Measurements from ENCODE around the gene PARP16.
A peak's percentile ranks its signal among the peaks of the same experiment; 100 is the strongest.
"Not testable (repeated sequence)": the region's sequence is repeated elsewhere in the genome, so short reads cannot be mapped to it uniquely, and the experiment has no call there.

The PARP16 gene

DNA sequence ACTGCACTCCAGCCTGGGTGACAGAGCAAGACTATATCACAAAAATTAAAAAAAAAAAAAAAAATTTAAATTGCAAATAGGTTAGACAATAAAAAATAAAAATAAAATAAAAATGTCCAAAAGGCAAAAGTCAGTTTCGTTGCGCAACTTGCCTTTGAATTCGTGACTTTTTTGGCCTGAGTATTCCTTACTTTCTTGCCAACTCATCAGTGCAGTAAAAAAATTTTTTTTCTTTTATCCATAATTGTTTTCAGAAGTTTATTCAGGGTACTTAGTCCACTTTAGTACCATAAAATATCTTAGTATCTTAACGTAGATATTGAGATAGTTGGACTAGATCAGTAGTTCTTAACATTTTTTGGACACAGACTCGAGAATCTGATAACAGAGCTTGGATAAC, 53.0 kb downstream of the PARP16 start:
- no peak for DNase-seq (ENCODE audit: low read depth)

DNA sequence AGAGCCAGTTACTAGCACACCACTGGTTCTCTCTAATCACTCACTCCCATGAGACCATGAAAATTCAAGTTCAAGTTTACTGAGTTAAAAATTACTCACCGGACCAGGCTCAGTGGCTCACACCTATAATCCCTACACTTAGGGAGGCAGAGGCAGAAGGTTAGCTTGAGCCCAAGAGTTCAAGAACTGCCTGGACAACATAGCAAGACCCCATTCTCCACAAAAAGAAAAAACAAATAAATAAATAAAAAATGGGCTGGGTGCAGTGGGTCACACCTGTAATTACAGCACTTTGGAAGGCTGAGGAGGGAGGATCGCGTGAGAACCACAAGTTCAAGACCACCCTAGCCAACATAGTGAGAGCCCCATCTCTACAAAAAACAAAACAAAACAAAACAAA, 54.2 kb downstream of the PARP16 start:
- no peak for DNase-seq (ENCODE audit: low read depth)

DNA sequence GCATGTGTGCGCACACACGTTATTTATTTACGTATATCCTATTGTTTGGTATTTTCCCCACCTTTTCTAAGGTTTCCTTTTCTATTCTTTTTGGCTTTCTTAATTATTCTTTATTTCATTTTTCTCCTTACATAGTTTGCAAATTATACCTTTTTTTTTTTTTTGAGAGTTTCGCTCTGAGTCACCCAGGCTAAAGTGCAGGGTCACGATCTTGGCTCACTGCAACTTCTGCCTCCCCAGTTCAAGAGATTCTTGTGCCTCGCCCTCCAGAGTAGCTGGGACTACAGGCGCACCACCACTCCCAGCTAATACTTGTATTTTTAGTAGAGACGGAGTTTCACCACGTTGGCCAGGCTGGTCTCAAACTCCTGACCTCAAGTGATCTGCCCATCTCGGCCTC, 55.4 kb downstream of the PARP16 start:
- DNase-seq (ENCODE audit: low read depth) = no peak

DNA sequence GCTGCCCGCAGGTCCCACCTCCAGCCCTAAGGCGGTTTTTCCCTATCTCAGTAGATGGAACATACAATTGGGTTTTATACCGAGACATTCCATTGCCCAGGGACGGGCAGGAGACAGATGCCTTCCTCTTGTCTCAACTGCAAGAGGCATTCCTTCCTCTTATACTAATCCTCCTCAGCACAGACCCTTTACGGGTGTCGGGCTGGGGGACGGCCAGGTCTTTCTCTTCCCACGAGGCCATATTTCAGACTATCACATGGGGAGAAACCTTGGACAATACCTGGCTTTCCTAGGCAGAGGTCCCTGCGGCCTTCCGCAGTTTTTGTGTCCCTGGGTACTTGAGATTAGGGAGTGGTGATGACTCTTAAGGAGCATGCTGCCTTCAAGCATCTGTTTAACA, 59.8 kb downstream of the PARP16 start:
- not testable (repeated sequence) for DNase-seq (ENCODE audit: low read depth)

DNA sequence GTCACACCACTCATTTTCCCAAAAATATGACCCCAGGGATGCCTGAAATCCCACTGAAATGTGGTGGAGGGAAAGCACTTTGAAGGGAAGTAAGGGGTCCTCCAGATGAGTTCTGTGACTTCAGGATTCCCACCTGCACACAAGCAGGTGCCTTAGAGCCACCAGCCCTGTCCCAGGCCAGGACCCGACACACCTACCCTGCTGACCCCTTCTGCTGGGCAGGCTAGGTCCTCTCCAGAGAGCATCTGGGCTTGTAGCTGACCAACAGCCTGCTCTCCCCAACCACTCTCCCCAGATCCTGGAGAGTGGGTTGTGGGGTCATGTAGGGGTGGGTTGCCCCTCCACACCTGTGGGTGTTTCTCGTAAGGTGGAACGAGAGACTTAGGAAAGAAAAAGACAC, 60.5 kb downstream of the PARP16 start:
- no peak for DNase-seq (ENCODE audit: low read depth)

DNA sequence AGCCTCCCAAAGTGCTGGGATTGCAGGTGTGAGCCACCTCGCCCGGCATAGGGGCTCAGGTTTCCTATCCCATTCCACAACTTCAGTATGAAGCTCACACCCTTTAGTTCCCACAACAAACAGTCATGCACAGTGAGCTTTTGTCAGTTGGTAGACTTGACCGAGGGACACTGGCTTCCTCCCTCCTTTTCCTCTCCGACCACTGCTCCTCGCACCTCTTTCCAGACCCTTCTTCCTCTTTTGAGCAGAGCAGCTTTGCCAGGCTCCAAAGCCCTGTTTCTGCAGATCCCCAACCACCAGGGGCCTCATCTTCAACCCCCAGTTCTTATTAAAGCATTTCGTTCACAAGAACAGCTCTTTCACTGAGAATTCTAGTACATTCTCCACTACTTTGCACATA, 62.7 kb downstream of the PARP16 start:
- no peak for DNase-seq (ENCODE audit: low read depth)

DNA sequence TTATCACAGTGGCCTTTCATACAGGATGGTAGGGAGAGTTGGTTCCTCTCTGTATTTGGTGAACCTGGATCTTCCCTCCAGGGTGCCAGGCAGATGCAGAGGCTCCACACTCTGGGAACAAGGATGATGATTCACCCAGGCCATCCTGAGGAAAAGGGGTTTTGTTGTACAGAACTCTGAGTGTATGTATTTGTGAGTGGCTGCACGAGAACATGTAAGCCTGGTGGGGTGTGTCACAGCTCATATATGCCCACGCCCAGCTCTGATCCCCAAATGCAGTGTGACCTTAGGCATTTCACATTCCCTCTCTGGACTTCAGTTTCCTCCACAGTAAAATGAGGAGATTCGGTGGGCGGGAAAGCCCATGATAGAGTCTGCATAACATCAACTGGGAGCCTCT, 63.8 kb downstream of the PARP16 start:
- DNase-seq (ENCODE audit: low read depth) = no peak

DNA sequence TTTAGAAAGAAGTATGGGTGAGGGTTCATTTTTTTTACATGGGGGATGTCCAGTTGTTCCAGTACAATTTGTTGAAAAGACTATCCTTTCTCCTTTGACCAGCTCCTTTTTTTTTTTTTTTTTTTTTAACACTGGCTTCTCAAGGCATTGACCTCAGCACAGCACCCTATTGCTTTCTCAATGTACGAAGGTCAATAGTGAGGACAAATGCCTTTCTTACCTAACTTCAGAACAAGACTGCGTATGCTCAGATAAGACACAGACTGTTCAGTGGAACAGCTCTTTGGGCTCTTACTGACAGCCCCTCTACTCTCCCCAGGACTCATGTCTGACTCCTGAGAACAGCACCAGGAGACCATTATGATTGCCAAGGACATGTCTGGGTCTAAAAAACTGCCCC, 65.0 kb downstream of the PARP16 start:
- DNase-seq (ENCODE audit: low read depth) = no peak

DNA sequence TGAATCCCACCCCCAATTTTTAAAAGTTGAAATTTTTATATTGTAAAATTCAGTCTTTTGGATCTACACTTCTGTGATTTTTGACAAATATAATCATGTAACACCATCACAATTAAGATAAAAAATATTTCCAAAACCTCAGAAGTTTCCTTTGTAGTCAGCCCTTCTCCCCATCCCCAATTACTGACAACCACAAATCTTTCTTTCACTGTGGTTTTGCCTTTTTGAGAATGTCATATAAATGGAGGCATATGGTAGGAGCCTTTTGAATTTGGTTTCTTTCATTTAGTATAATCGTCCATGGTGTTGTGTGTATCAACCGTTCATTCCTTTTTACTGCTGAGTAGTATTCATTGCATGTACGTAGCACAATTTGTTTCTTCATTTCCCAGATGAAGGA, 67.5 kb downstream of the PARP16 start:
- no peak for DNase-seq (ENCODE audit: low read depth)

DNA sequence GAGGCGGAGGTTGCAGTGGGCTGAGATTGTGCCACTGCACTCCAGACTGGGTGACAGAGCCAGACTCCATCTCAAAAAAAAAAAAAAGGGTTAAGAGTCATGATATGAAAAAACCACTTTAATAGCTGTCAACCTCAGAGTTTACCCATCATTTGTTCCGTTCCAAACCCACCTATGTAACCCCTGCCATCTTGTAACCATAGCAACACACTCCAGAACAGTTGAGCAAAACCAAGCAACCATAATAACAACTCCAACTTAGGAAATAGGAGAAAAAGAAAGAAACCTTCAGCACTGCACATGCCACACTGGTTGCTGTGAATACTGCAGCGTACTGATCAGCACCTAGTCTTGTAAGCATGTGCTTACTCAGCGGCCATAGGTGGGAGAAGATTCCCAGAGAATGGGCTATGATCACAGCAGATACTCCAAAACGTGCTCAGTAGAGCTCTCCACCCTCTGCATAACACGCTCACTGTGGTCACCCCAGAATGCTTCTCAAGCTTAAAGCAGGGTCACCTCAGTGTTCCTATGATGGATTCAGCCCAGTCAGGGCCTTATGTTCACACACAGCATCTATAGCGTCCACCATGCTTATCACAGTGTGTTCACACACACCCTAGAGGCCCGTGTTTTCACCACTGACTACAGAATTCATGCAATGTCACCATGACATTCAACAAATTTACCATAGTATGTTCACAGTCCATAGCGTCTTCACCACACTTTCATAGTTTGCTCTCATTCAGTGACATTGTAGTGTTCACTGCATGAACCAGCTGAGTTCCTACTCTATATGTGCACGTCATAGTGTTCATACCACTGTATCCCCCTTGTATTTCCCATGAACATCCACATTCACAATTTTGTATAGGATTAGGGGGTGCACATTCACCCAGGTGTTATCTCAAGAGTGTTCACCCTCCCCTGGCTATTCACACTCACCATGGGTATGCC, 68.9 kb downstream of the PARP16 start:
- no peak for DNase-seq (ENCODE audit: low read depth)

DNA sequence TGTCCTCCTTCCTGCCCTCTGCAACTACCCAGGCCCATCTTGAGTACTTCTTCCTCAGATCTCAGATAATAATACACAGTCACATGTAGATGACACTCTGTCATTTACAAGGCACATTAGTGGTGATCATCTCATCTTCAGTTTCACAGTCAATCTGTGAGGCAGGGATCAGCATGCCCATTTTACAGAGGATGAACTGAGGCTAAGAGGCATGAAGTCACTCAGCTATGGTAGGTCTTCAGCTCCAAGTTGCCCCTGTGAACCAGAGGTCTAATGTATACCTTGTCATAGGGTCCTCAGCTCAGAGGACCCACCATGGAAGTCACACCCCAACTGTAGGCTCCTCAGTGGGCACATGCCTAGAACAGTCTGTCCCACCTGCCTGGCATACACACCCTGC, 71.2 kb downstream of the PARP16 start:
- no peak for DNase-seq (ENCODE audit: low read depth)

DNA sequence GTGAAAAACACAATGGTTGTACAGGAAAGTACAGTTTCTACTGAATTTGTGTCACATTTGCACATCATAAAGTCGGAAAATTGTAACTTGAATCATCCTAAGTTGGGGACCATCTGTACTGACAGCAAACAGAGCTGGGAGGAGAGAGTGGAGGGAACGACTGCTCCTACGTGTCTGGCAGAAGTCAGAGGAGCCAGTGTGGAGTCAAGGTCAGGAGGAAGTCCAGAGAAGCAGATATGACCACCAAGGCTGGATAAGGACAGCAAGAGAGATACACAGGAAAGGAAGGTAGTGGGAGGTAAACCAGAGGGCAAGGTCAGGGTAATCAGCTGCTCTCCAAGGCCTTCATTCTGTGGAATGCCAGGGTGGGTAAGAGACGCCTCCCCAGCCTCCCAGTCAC, 72.7 kb downstream of the PARP16 start:
- no peak for DNase-seq (ENCODE audit: low read depth)

DNA sequence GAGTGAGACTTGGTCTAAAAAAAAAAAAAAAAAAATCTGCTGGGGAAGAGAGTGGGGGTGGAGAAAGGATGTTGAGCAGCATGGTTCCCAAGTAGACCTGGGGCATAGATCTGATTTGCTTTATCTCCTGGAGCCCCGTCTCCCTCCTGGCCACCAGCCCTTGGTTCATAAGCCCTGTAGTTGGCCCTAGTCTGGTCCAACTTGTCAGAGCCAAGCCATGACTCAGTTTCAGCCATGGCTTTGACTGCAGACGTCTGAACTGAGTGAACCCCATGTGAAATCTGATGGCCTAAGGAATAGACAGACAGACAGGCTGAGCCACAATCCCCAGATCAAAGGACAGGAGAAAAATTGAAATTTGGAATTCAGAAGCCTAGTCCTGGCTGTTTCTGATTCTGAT, 73.4 kb downstream of the PARP16 start:
- DNase-seq (ENCODE audit: low read depth) = no peak

DNA sequence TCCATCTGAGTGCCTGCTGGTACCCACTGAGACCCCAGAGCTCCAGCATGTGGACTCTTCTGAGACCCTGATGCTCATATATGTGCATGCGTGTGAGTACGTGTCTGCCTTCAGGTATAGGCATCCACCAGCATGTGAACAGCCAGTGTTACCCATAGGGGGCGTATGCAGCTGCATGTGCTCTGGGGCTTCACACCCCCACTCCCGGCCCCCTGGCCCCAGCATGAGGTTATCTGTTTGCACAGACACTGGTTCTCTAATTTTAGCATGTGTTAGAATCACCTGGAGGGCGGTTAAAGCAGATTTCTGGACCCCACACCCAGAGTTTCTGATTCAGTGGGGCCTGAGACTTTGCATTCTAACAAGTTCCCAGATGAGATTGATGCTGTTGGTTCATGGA, 74.6 kb downstream of the PARP16 start:
- DNase-seq (ENCODE audit: low read depth) = no peak

DNA sequence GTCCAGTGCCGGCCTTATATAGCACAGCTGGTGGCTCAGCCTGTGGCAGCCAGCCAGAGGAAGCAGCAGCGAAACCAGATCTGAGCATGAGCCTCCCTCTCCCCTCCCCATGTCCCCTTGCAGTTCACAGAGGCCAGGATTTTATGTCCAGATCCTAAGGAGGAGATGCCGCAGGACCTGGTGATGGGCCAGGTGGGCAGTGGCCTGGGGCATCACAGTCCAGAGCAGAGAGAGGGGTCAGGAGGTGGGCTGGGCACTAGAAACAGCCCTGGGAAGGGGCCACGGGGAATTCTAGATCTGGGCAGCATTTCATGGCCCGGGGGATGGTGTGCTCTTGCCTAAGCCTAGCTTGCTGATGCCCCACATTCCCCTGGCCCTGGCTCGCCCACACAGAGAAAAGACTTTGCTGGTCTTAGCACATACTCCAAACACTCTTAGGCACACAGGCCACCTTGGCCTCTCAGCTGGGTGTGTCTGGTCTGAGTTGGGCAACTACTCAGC, 75.2 kb downstream of the PARP16 start:
- DNase-seq (ENCODE audit: low read depth) = peak; percentile 52

DNA sequence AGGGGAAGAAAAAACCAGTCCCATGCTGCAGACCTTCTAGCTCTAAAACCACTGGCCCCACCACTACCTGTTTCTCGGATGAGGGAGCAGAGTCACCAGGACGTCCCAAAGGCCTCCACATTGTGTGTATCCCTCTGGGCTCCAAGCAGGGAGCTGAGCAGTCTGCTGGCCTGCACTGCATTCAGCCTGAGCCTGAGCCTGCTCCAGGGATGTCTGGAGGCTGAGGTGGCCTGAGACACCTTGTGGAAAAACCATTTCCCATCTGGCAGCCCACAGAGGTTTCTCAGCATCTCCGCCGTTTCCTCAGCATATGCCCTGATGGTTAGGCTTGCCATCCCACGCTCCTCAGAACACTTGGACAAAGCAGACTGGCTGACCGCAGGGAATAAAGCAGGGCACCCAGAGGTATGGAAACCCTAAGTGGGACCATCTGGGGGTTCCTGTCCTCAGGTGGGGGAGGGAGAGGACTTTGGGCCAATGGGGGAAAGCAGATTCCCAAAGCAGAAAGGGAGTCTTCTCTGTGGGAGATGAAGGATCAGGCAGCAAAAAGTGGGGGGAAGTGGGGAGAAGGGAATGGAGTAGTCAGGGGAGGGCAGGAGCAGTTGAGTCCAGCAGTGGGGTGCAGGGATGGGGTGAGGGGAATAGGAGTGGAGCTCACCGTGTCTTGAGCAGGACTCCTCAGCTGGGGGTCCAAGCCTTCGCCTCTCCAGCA, 75.8 kb downstream of the PARP16 start, which contains the start of gene CILP:
Gene CILP, minus strand, starts transcription at position 704 of the 712 bp plus-strand sequence. CDS start 1,718 bp downstream, outside the sequence.
- DNase-seq (ENCODE audit: low read depth) = no peak

DNA sequence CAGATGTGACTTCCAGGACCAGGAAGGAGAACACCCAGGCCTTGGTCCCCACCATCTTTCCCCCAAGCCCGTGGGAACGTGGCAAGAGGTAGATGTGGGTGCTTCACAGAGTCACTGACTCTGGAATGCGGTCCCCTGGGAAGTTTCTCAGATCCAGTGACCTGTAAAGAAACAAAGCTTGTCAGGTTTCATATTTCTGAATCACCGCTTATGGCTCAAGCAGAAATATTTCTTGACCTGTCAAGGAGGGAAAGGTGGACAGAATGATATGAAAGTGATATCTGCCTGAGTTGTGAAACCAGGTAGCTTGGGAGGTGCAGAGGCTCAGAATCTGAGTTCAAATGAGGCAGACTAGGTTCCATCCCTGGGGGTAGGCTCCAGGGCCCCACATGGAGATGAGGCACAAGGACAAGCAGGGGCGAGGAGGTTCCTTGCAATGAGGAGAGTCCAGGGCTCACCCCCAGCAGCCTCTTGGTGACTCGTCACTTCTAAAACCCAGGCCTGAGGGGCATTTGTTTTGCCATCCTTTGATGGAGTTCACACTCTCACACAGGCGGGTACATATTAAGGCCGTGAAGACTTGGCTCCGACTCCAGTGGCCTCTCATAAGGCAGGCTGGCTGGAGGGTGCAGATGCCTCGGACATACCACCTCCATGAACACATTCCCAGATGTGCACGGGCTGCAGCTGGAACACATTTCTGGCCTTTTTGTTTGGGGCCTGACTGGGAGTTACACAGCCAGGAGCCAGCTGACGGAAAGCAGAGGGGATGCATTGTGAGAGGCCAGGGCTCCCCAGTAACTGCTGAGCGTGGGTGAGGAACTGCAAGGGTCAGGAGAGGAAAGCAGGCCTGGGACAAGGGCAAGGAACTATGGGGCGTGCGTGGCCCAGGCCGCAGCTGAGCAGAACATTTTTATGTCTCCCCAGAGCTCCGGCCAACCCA, 76.7 kb downstream of the PARP16 start:
- DNase-seq (ENCODE audit: low read depth) = no peak

DNA sequence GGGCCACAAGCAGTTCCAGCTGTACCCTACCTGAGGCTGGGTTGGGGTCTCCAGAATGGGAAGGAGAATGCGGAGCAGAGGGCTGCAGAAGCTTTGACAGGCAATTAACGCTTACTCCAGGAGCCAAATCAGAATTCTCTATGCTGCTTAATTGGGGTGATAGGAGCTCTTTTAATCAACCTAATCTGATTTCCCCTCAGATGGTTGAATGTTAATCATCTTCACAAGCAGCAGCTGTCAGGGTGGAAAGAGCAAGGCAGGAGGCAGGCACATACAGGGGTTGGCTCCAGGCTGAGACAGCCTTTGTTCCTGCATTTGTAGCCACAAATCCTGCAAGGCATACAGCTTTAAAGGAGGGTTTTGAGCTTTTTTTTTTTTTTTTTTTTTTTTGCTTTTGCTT, 78.0 kb downstream of the PARP16 start:
- DNase-seq (ENCODE audit: low read depth) = no peak
